ENCODE measurements around the gene DUSP7.

Gene DUSP7

GRCh38 chr3:52029053-52029452, 27.3 kb downstream of the DUSP7 start:
- no peak for TF ChIP-seq CTCF (IDR thresholded peaks at IDR 0.05; ENCODE audit: insufficient read depth, low read depth, low read length, missing control alignments)
- H3K4me3 ChIP-seq (ENCODE audit: low read length), result no peak overlapping the region
- DNase-seq (ENCODE audit: low read depth), result no peak

GRCh38 chr3:52028572-52028971, 27.8 kb downstream of the DUSP7 start:
- no peak overlapping the region for H3K4me3 ChIP-seq (ENCODE audit: low read length)
- DNase-seq (ENCODE audit: low read depth), result peak; percentile 52
- TF ChIP-seq CTCF (IDR thresholded peaks at IDR 0.05; ENCODE audit: insufficient read depth, low read depth, low read length, missing control alignments), result no peak

GRCh38 chr3:52026041-52026440, 30.3 kb downstream of the DUSP7 start:
- no peak for DNase-seq (ENCODE audit: low read depth)
- H3K4me3 ChIP-seq (ENCODE audit: low read length), result no peak overlapping the region
- no peak for TF ChIP-seq CTCF (IDR thresholded peaks at IDR 0.05; ENCODE audit: insufficient read depth, low read depth, low read length, missing control alignments)

GRCh38 chr3:52025453-52025852, 30.9 kb downstream of the DUSP7 start:
- TF ChIP-seq CTCF (IDR thresholded peaks at IDR 0.05; ENCODE audit: insufficient read depth, low read depth, low read length, missing control alignments), result no peak
- no peak overlapping the region for H3K4me3 ChIP-seq (ENCODE audit: low read length)
- no peak for DNase-seq (ENCODE audit: low read depth)

GRCh38 chr3:52024765-52025452, 31.5 kb downstream of the DUSP7 start:
- DNase-seq (ENCODE audit: low read depth), result no peak
- H3K4me3 ChIP-seq (ENCODE audit: low read length), result no peak overlapping the region
- TF ChIP-seq CTCF (IDR thresholded peaks at IDR 0.05; ENCODE audit: insufficient read depth, low read depth, low read length, missing control alignments), result no peak

- TF ChIP-seq CTCF (IDR thresholded peaks at IDR 0.05; ENCODE audit: insufficient read depth, low read depth, low read length, missing control alignments), result no peak
- DNase-seq (ENCODE audit: low read depth), result no peak
- H3K4me3 ChIP-seq (ENCODE audit: low read length), result no peak overlapping the region
Observed at GRCh38 chr3:52023860-52024764, 32.3 kb downstream of the DUSP7 start.

All from epithelial cell of esophagus (primary cell).